Measurements from ENCODE around the gene TNN.

TNN gene

GRCh38 chr1:175148068-175148467 is 80.4 kb downstream of the TNN start:
- DNase-seq = no peak

- DNase-seq = no peak
These were observed 83.1 kb downstream of the TNN start for GRCh38 chr1:175150596-175151319.

GRCh38 chr1:175152006-175152652 is 84.5 kb downstream of the TNN start:
- peak; percentile 23 to 56 (median 49) for DNase-seq

- DNase-seq = peak; percentile 30 to 66 (median 61)
These were observed 87.2 kb downstream of the TNN start for GRCh38 chr1:175154629-175155472.

GRCh38 chr1:175155473-175155856 is 87.8 kb downstream of the TNN start:
- no peak for DNase-seq

- DNase-seq = no peak
These were observed 88.3 kb downstream of the TNN start for GRCh38 chr1:175155936-175156335.

- DNase-seq = no peak
These were observed 89.6 kb downstream of the TNN start for GRCh38 chr1:175157200-175157599.

GRCh38 chr1:175158170-175158591 is 90.5 kb downstream of the TNN start:
- DNase-seq = no peak

GRCh38 chr1:175162955-175163354 is 95.3 kb downstream of the TNN start:
- DNase-seq = no peak

- no peak for DNase-seq
These were observed 96.1 kb downstream of the TNN start for GRCh38 chr1:175163702-175164101.

GRCh38 chr1:175164751-175165150 is 97.1 kb downstream of the TNN start:
- DNase-seq = no peak

- DNase-seq = no peak
These were observed 99.1 kb downstream of the TNN start for GRCh38 chr1:175166746-175167145.

GRCh38 chr1:175167861-175168260 is 100.2 kb downstream of the TNN start:
- DNase-seq = no peak

GRCh38 chr1:175168782-175169181 is 101.1 kb downstream of the TNN start:
- no peak for DNase-seq

GRCh38 chr1:175169286-175170018 is 101.8 kb downstream of the TNN start:
- DNase-seq = no peak

GRCh38 chr1:175171036-175171913 is 103.6 kb downstream of the TNN start:
- no peak for DNase-seq

- DNase-seq = no peak
These were observed 104.9 kb downstream of the TNN start for GRCh38 chr1:175172503-175172902.

- no peak for DNase-seq
These were observed 105.9 kb downstream of the TNN start for GRCh38 chr1:175173531-175173930.

GRCh38 chr1:175174309-175175102 is 106.9 kb downstream of the TNN start:
- no peak for DNase-seq

- DNase-seq = no peak
These were observed 108.6 kb downstream of the TNN start for GRCh38 chr1:175176246-175176645.

- no peak for DNase-seq
These were observed 110.4 kb downstream of the TNN start for GRCh38 chr1:175178056-175178455.
